Stimulated activated naive CD8-positive, alpha-beta T cell treated with anti-CD3 and anti-CD28 coated beads, Interleukin-15, amount 100 ng/mL, for 72 hours (primary cell): ENCODE measurements around the gene EIF3M.

Experiments
- ATAC-seq: fragments of 150-1000 bp; cut with Tn5 transposase; 2 replicates; pipeline ENCODE4 v1.10.0; 2021; ENCODE audit warnings: mild to moderate bottlenecking, moderate library complexity
- DNase-seq, 2 donors: peaks; one replicate each; pipeline ENCODE4 v3.0.0; 2021 to 2022
- H3K27ac Mint-ChIP-seq, 2 donors: one replicate each; pipeline ENCODE4 v1.8.0; 2022; ENCODE audit warnings: mild to moderate bottlenecking in 2 of 2, mixed read lengths in 2 of 2, moderate library complexity in 2 of 2
- H3K27me3 Mint-ChIP-seq: one replicate; pipeline ENCODE4 v1.8.0; 2022; ENCODE audit warnings: mixed read lengths
- H3K4me1 Mint-ChIP-seq: one replicate; pipeline ENCODE4 v1.8.0; 2022; ENCODE audit warnings: mild to moderate bottlenecking, mixed read lengths
- H3K4me3 Mint-ChIP-seq, 2 donors: one replicate each; pipeline ENCODE4 v1.8.0; 2022; ENCODE audit warnings: mild to moderate bottlenecking in 2 of 2, mixed read lengths in 2 of 2, moderate library complexity in 1 of 2
- H3K9me3 Mint-ChIP-seq, 2 donors: one replicate each; pipeline ENCODE4 v1.8.0; 2022; ENCODE audit warnings: mixed read lengths in 2 of 2

The EIF3M gene

GRCh38 chr11:32635819-32636218 is 52.2 kb downstream of the EIF3M start:
- H3K4me3 Mint-ChIP-seq: no peak overlapping the region
- peaks cover 31% of the 10 kb centered on the region for H3K27me3 Mint-ChIP-seq
- ATAC-seq: no peak
- no peaks in the 10 kb centered on the region for H3K4me1 Mint-ChIP-seq
- DNase-seq: no peak
- H3K27ac Mint-ChIP-seq: no peak overlapping the region
- H3K9me3 Mint-ChIP-seq: no peaks in the 10 kb centered on the region

- Mint-ChIP-seq H3K27ac (no peak overlapping the region), H3K9me3 (no peaks in the 10 kb centered on the region), H3K4me1 (no peaks in the 10 kb centered on the region), H3K27me3 (peaks cover 16% of the 10 kb centered on the region), H3K4me3 (no peak overlapping the region)
- DNase-seq (no peak), ATAC-seq (no peak)
Observed at GRCh38 chr11:32641361-32641760, 57.7 kb downstream of the EIF3M start.

GRCh38 chr11:32643526-32643925 is 59.9 kb downstream of the EIF3M start:
- Mint-ChIP-seq H3K27me3 (peaks cover 7% of the 10 kb centered on the region), H3K4me3 (no peak overlapping the region), H3K9me3 (no peaks in the 10 kb centered on the region), H3K27ac (no peak overlapping the region), H3K4me1 (no peaks in the 10 kb centered on the region)
- no peak for DNase-seq
- ATAC-seq: no peak
